ENCODE measurements around the gene KNSTRN.

The KNSTRN gene

DNA sequence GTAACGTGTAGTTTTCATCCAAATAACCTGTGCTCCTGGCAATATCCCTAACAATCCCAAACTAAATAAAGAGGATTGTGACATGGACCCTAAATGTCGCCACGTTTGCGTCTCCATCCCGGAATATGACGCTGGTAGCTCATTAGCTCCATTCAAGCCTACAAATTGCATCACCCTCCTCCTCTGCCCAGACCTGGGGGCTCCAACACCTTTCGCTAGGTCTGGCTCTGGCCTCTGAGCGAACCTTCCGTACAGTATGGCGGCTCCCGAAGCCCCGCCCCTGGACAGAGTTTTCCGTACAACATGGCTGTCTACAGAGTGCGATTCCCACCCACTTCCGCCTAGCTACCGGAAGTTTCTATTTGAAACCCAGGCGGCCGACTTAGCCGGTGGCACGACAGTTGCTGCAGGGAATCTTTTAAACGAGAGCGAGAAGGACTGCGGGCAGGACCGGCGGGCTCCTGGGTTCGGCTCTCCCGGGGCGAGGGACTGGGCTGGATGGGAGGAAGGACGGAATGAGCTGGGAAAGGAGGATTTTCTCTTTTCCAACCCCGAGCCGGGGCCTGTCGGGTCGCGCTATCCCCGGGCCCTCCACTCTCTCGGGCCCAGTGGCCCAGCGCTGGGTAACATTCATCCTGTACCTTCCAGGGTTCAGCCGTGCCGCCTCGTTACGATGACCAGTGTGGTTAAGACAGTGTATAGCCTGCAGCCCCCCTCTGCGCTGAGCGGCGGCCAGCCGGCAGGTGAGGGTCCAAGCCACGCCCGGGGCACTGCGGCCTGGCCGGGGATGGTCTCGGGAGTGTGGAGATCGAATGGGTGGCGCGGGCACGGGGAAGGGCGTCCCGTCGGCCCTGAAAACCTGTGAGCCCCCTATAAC, at the start of gene KNSTRN:
Gene KNSTRN (plus strand): TSS at position 142 of the 877 bp plus-strand sequence. CDS start 115 bp downstream, at position 257.
- DNase-seq, result peak; percentile 83

GRCh38 chr15:40333922-40334492, 48.5 kb upstream of the KNSTRN start:
- DNase-seq, result no peak

DNA sequence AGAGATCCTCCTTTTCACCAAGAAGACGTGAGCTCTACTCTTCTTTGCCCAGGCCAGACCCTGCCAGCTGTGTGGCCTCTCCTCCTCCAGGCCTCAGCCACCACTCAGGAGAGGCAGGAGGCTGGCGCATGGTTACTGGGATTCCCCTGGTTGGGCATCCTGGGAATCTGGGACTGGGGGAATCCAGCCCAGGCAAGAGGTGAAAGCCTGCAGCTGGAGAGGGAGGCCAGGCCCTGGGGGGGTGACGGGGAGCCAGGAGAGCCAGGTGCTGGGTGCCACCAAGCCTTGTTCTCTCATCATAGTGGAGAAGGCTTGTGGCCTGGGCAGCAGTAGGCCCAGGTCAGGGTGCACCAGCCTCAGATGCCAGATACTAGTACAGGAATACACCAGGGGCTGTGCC, 48.0 kb upstream of the KNSTRN start:
- DNase-seq, result no peak

- DNase-seq, result no peak
Measured at GRCh38 chr15:40334941-40335795, 47.4 kb upstream of the KNSTRN start.

GRCh38 chr15:40335938-40336743, 46.4 kb upstream of the KNSTRN start:
- DNase-seq, result no peak

GRCh38 chr15:40336744-40337122, 45.8 kb upstream of the KNSTRN start:
- DNase-seq, result no peak

DNA sequence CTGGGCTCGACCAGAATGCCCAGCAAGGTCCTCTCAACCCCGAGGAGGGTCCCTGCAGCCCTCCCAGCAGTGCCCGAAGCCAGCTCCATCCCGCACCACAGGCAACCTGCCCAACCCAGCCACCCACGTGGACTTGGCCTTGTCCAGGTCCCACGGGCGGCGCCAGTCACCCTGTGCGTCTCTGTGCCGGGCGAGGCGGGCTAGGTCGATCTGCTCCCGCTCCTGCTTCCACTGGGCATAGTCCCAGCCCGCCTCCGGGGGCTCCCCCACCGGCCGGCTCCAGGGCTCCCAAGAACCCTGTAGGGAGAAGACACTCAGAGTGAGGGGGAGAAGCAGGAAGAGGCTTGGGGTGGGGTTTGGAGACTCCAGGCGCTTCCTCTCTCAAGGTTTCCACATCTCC, 44.9 kb upstream of the KNSTRN start:
- no peak for DNase-seq

- DNase-seq, result peak; percentile 60
Measured at GRCh38 chr15:40338041-40338657, 44.4 kb upstream of the KNSTRN start.

GRCh38 chr15:40338921-40339620, 43.5 kb upstream of the KNSTRN start:
- no peak for DNase-seq

DNA sequence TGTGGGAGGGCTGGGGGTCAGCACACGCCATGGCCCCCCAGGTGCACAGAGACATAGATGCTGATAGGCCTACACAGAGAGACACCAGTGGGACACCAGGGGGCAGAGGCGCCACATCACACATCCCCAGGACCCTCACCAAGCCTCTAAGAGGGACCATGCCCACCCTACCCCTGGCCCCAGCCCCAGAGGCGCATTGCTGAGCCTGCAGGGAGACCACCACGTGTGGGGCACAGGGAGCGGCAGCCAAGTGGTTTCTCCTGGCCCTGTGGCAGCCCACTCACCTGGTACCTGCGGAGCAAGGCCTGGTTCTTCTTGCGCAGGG, 42.9 kb upstream of the KNSTRN start:
- no peak for DNase-seq

GRCh38 chr15:40340038-40340739, 42.3 kb upstream of the KNSTRN start:
- DNase-seq, result peak; percentile 58

GRCh38 chr15:40340740-40341400, 41.7 kb upstream of the KNSTRN start, which contains the start of gene CCDC9B:
Gene CCDC9B (minus strand): TSS chr15:40340939. CDS start chr15:40340819, 120 bp downstream.
- DNase-seq, result peak; percentile 68

DNA sequence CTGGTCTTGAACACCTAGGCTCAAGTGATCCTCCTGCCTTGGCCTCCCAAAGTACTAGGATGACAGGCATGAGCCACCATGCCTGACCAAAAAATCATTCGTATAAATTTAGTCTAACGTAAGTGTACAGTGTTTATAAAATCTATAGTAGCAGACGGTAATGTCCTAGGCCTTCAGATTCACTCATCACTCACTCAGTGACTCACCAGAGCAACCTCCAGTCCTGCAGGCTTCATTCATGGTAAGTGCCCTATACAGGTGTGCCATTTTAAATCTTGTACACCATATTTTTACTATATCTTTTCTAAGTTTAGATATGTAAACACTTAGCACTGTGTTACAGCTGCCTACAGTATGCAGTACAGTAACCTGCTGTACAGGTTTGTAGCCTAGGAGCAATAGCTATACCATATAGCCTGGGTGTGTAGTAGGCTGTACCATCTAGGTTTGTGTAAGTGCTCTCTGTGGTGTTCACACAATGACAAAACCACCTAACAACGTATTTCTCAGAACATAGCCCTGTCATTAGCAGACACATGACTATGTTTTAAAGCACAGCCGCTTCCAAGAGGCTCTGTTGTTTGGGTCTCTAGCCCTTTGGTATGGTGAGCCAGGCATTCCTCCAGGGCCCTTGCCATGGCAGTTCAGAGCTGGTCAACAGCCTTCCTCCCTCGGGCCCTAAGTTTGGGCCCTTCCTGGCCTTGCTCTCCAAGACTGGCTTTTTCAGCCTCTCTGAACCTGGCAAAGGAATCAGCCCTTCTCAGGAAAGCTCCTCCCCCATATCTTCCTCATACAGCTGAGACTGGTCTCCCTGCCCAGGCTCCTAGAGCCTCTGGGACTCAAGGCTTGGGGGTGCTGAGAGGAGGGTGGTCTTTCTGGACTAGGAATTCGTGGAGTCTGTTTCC, 39.9 kb upstream of the KNSTRN start:
- DNase-seq, result no peak

GRCh38 chr15:40343512-40343911, 39.0 kb upstream of the KNSTRN start:
- no peak for DNase-seq

GRCh38 chr15:40344217-40344616, 38.3 kb upstream of the KNSTRN start:
- DNase-seq, result no peak

DNA sequence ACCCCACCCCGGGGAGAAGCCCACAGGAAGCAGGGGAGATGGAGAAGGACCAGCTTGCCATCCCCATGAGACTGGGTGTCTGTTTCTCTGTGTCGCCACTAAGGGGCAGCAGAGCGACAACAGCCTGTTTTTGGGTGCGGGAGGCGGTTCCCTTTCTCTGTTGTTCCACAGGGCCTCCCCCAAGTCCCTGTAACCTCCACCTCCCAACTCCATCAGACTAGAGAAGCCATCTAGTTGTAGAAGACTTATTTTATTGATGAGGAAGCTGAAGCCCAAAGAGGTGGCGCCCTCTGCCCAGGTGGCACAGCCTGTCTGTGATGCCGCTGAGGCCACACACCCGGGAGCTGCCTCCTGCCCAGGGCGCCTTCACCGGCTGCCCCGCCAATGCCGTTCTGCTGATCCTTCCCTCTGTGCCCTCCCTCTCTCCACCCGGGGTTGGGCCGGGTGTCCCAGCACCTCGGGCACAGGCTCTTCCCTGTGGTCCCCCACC, 37.8 kb upstream of the KNSTRN start:
- no peak for DNase-seq

DNA sequence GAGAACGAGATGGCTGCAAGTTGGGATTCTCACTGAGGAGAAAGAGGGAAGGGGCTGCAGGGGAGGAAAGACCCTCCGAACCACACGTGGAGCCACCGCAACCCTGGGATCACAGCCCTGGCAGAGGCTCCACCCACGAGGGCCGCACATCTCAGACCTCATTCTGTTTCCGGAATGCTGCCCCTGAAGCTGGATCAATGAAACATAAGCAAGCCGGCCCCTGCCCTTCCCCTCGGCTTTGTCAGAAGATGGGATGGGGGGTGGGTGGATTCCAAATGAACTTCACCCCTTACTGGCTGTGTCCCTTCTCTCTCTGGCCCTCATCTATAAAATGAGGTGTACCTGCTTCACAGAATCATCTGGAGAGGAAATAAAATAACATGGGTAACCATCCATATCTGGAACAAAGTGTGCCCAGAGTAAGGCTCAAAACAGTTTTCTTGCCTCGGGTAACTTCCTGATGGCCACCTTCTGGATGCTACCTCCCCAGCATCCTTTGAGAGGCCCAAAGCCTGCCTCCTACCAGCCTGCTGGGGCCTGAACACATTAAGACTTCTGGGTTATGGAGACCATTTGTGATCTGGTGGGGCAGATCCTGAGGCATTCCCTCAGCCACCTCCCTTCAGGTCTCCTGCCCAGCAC, 37.2 kb upstream of the KNSTRN start:
- no peak for DNase-seq

DNA sequence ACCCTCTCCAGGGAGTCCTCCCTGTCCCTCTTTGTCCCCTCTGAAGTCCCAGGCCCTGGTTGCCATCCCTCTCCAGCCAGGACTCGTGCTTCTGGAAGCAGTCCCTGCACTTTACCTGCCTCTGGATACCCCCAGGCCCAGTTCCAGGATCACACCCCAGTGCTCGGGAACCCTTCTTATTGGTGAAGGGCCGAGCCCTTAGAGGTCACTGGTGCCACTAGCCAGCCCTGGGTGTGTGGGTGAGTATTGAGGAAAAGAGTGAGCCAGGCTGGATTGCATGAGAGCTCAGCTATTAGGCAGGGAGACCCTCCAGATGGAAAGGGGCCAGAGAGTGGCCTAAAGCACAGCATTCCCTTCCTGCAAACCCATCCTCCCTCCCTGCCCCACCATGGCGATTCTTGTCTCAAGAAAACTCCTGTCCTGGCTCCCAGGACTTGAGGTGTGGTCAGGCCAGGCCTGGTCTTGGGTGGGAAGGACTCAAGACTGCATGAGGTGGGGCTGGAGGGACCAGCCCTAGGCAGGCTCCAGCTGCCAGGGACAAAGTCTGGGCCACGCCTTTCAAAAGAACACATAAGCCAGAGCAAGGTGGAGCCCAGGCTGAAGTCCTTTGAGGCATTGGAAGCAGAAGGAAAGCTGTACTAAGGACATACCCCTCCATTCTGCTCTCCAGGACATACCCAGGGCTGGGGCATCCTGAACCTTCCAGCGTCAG, 36.5 kb upstream of the KNSTRN start:
- DNase-seq, result no peak
